GM19099 (cell line): ENCODE measurements around the gene CMC4.

Experiments used
- POLR2A ChIP-seq: IDR thresholded peaks from 3 replicates; pipeline ENCODE4 v1.6.1; 2011; ENCODE audit warnings: low read depth; ENCODE audit not compliant: insufficient read length; ENCODE audit errors: extremely low read depth

Gene CMC4

GRCh38 chrX:155028129-155028528, 42.8 kb downstream of the CMC4 start:
- TF ChIP-seq POLR2A: no peak

GRCh38 chrX:155027509-155028066, 43.3 kb downstream of the CMC4 start:
- TF ChIP-seq POLR2A: no peak

GRCh38 chrX:155026727-155027508, 44.0 kb downstream of the CMC4 start, which contains the start of gene FUNDC2:
Gene FUNDC2 (plus strand): TSS chrX:155026844. CDS start chrX:155026939, 95 bp downstream.
- peak; percentile 73 for TF ChIP-seq POLR2A

- TF ChIP-seq POLR2A: no peak
Measured at GRCh38 chrX:155026420-155026726, 44.6 kb downstream of the CMC4 start.

GRCh38 chrX:155023907-155024833, 46.8 kb downstream of the CMC4 start:
- no peak for TF ChIP-seq POLR2A

GRCh38 chrX:155022585-155022984, 48.4 kb downstream of the CMC4 start, which contains the start of gene F8:
Gene F8 (minus strand): TSS chrX:155022723. CDS start chrX:155022552, 171 bp downstream.
- TF ChIP-seq POLR2A: no peak

GRCh38 chrX:155020591-155020990, 50.3 kb downstream of the CMC4 start:
- no peak for TF ChIP-seq POLR2A
